ENCODE results near the gene PTPRZ1.
A peak's percentile ranks its signal among the peaks of the same experiment; 100 is the strongest.

PTPRZ1 gene

DNA sequence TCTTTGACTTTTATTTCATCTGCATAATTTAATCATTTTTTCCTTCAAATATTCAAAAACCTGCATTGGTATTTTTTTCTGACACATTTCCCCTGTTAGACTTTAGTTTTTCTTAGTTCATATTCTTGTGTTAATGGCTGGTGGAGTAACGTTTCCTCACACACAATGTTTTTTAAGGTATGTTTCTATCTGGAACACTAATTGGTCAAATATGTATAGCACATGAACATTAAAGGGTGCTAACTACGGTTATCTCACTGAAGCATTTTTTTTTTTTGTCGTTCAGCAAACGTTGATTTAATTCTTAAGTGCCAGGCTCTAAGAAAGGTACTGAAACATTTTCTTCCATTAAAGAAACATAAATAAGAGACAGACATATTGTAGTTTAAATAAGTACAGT, 87.7 kb downstream of the PTPRZ1 start:
- Histone ChIP-seq H3K9ac (ENCODE audit: low read length) (no peak overlapping the region), H3K4me1 (ENCODE audit: control insufficient read depth, insufficient read depth, low read depth, low read length) (no peaks in the 10 kb centered on the region), H3K4me2 (ENCODE audit: low read length, poor library complexity, severe bottlenecking) (no peak overlapping the region), H4K91ac (ENCODE audit: low read length) (no peak overlapping the region), H3K27ac (ENCODE audit: low read length, poor library complexity, severe bottlenecking) (no peak overlapping the region), H3K18ac (ENCODE audit: low read depth in 1 of 2, low read length in 2 of 2) (no peak overlapping the region), H2BK5ac (ENCODE audit: low read depth, low read length, poor library complexity, severe bottlenecking) (no peak overlapping the region), H3K4me3 (ENCODE audit: insufficient read depth in 1 of 2, low read depth in 1 of 2, low read length in 2 of 2) (no peak overlapping the region), H2AFZ (ENCODE audit: low read depth, low read length) (no peak overlapping the region), H3K27me3 (ENCODE audit: control insufficient read depth in 1 of 2, insufficient read depth in 1 of 2, low read length in 2 of 2) (no peaks in the 10 kb centered on the region), H3K14ac (ENCODE audit: low read length in 2 of 2) (no peak overlapping the region), H2BK12ac (ENCODE audit: low read length in 2 of 2) (no peak overlapping the region), H2AK5ac (ENCODE audit: low read length, severe bottlenecking) (no peak overlapping the region), H3K36me3 (ENCODE audit: control insufficient read depth in 1 of 2, insufficient read depth in 2 of 2, low read depth in 1 of 2, low read length in 2 of 2) (no peaks in the 10 kb centered on the region), H3K23ac (ENCODE audit: low read length in 2 of 2) (no peak overlapping the region), H3K9me3 (ENCODE audit: control insufficient read depth, low read length) (no peaks in the 10 kb centered on the region), H3K79me1 (replicated peaks; ENCODE audit: low read length, poor library complexity, severe bottlenecking) (no peaks in the 10 kb centered on the region), H3K4ac (ENCODE audit: low read depth in 1 of 2, low read length in 2 of 2) (no peak overlapping the region), H4K8ac (ENCODE audit: low read length) (no peak overlapping the region), H2BK120ac (ENCODE audit: low read depth, low read length) (no peak overlapping the region), H2BK15ac (ENCODE audit: low read depth, poor library complexity, severe bottlenecking) (no peak overlapping the region)
- WGBS, result 0% methylated on average over 1 of the region's 4 CpGs
- DNase-seq, result no peak

DNA sequence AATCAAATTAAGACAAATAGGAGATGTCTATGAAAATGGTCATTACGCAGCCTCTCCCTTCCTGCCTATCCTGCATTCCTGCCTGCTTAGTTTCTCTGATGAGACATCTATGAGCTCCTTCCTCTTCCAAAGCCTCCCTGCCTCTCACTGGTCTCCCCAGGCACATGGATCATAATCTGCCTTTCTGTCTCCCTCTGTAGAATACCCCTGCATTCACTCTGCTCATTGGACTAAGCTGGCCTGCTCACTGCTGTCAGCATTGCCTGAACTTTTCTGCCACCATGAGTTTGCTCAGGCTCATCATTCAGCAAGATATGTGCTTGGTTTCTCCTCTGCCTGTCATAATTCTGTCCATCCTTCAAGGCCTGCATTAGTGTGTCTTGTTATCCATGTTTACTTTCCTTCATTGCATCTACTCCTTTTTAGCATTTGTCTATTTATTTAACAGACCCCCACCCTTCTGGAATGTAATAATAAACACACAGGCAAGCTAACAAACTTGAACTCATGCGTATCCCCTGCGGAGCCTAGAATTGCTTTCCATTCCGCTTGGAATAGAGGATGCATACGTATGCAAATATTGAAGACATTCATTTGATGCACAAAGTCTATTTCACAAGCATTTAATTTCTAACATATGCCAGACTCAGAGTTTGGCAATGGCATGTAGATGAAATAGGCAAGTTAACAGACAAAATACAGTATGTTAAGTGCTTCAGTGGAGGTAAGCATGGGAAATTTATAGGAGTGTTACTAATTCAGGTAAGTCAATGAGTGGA, 88.3 kb downstream of the PTPRZ1 start:
- Histone ChIP-seq H3K14ac (ENCODE audit: low read length in 2 of 2) (no peak overlapping the region), H2AFZ (ENCODE audit: low read depth, low read length) (peak overlapping the region; percentile 33), H3K9me3 (ENCODE audit: control insufficient read depth, low read length) (no peaks in the 10 kb centered on the region), H3K4me1 (ENCODE audit: control insufficient read depth, insufficient read depth, low read depth, low read length) (no peaks in the 10 kb centered on the region), H2BK15ac (ENCODE audit: low read depth, poor library complexity, severe bottlenecking) (no peak overlapping the region), H3K18ac (ENCODE audit: low read depth in 1 of 2, low read length in 2 of 2) (no peak overlapping the region), H4K8ac (ENCODE audit: low read length) (no peak overlapping the region), H3K27me3 (ENCODE audit: control insufficient read depth in 1 of 2, insufficient read depth in 1 of 2, low read length in 2 of 2) (no peaks in the 10 kb centered on the region), H3K79me1 (replicated peaks; ENCODE audit: low read length, poor library complexity, severe bottlenecking) (no peaks in the 10 kb centered on the region), H2AK5ac (ENCODE audit: low read length, severe bottlenecking) (no peak overlapping the region), H3K4ac (ENCODE audit: low read depth in 1 of 2, low read length in 2 of 2) (no peak overlapping the region), H3K4me3 (ENCODE audit: insufficient read depth in 1 of 2, low read depth in 1 of 2, low read length in 2 of 2) (peak overlapping the region in 1 of 2 experiments; percentile 25), H2BK120ac (ENCODE audit: low read depth, low read length) (no peak overlapping the region), H4K91ac (ENCODE audit: low read length) (no peak overlapping the region), H2BK5ac (ENCODE audit: low read depth, low read length, poor library complexity, severe bottlenecking) (no peak overlapping the region), H2BK12ac (ENCODE audit: low read length in 2 of 2) (no peak overlapping the region), H3K23ac (ENCODE audit: low read length in 2 of 2) (no peak overlapping the region), H3K9ac (ENCODE audit: low read length) (peak overlapping the region; percentile 49), H3K4me2 (ENCODE audit: low read length, poor library complexity, severe bottlenecking) (no peak overlapping the region), H3K36me3 (ENCODE audit: control insufficient read depth in 1 of 2, insufficient read depth in 2 of 2, low read depth in 1 of 2, low read length in 2 of 2) (no peaks in the 10 kb centered on the region), H3K27ac (ENCODE audit: low read length, poor library complexity, severe bottlenecking) (no peak overlapping the region)
- peak; percentile 71 for DNase-seq
- 43% methylated on average over 5 of the region's 5 CpGs for WGBS

DNA sequence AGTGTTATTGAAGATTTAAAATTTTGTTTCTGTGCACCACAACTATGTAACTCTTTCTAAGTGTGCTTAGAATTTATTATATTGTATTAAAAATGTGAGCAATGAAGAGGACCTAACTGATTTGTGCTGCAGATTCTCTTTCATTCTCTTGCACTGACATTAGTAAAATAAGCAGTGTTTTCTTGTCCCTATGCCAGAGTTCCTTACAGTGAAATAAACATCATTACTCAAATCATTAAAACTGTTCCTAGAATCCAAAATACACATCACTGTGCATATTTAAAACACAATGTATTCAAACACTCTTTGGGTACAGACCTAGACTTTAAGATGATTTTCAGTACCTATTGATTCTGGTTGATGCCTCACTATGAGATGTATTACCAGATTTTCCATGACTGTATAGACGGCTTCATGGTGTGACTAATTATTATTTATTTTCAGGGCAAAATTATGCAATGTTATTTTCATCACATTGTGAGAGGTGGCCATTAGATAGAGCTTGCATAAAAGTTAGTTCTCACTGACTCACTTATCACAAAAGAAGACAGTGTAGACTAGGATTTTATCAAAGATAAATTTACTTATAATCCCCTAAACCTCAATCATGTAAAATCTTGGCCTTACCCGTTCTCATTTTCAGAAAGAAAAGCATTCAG, 93.4 kb downstream of the PTPRZ1 start:
- Histone ChIP-seq H3K4me1 (ENCODE audit: control insufficient read depth, insufficient read depth, low read depth, low read length) (no peaks in the 10 kb centered on the region), H3K9me3 (ENCODE audit: control insufficient read depth, low read length) (no peaks in the 10 kb centered on the region), H3K4ac (ENCODE audit: low read depth in 1 of 2, low read length in 2 of 2) (no peak overlapping the region), H2BK120ac (ENCODE audit: low read depth, low read length) (no peak overlapping the region), H2BK5ac (ENCODE audit: low read depth, low read length, poor library complexity, severe bottlenecking) (no peak overlapping the region), H3K23ac (ENCODE audit: low read length in 2 of 2) (no peak overlapping the region), H3K36me3 (ENCODE audit: control insufficient read depth in 1 of 2, insufficient read depth in 2 of 2, low read depth in 1 of 2, low read length in 2 of 2) (no peaks in the 10 kb centered on the region), H3K14ac (ENCODE audit: low read length in 2 of 2) (no peak overlapping the region), H3K18ac (ENCODE audit: low read depth in 1 of 2, low read length in 2 of 2) (no peak overlapping the region), H3K9ac (ENCODE audit: low read length) (no peak overlapping the region), H4K91ac (ENCODE audit: low read length) (no peak overlapping the region), H2BK12ac (ENCODE audit: low read length in 2 of 2) (no peak overlapping the region), H3K27ac (ENCODE audit: low read length, poor library complexity, severe bottlenecking) (no peak overlapping the region), H4K8ac (ENCODE audit: low read length) (no peak overlapping the region), H3K4me3 (ENCODE audit: insufficient read depth in 1 of 2, low read depth in 1 of 2, low read length in 2 of 2) (no peak overlapping the region), H2AFZ (ENCODE audit: low read depth, low read length) (no peak overlapping the region), H3K79me1 (replicated peaks; ENCODE audit: low read length, poor library complexity, severe bottlenecking) (no peaks in the 10 kb centered on the region), H3K27me3 (ENCODE audit: control insufficient read depth in 1 of 2, insufficient read depth in 1 of 2, low read length in 2 of 2) (no peaks in the 10 kb centered on the region), H2AK5ac (ENCODE audit: low read length, severe bottlenecking) (no peak overlapping the region), H2BK15ac (ENCODE audit: low read depth, poor library complexity, severe bottlenecking) (no peak overlapping the region), H3K4me2 (ENCODE audit: low read length, poor library complexity, severe bottlenecking) (no peak overlapping the region)
- DNase-seq, result no peak
- WGBS, result 87% methylated on average over 2 of the region's 2 CpGs

DNA sequence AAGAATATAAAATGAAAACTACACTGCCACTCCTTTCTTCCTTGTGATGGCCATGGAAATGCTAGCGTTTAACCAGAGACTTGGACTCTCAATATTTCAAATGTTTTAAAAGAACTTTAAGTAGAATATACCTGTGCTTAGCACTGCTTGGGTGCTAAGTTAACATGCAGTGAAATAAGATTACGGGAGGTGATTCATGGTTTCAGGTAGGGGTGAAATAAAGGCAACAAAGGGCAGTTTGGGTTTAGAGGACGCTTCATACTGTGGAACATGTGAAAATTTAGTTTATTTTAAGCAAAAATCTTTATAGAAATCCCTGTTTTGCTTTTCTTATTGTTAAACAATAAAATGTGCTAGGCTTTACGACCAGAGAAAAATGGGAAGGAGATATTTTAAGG, 94.0 kb downstream of the PTPRZ1 start:
- Histone ChIP-seq H2BK12ac (ENCODE audit: low read length in 2 of 2) (no peak overlapping the region), H3K4me1 (ENCODE audit: control insufficient read depth, insufficient read depth, low read depth, low read length) (no peaks in the 10 kb centered on the region), H3K79me1 (replicated peaks; ENCODE audit: low read length, poor library complexity, severe bottlenecking) (no peaks in the 10 kb centered on the region), H3K9ac (ENCODE audit: low read length) (no peak overlapping the region), H3K4ac (ENCODE audit: low read depth in 1 of 2, low read length in 2 of 2) (no peak overlapping the region), H3K4me3 (ENCODE audit: insufficient read depth in 1 of 2, low read depth in 1 of 2, low read length in 2 of 2) (no peak overlapping the region), H3K4me2 (ENCODE audit: low read length, poor library complexity, severe bottlenecking) (no peak overlapping the region), H2BK120ac (ENCODE audit: low read depth, low read length) (no peak overlapping the region), H2AK5ac (ENCODE audit: low read length, severe bottlenecking) (no peak overlapping the region), H3K9me3 (ENCODE audit: control insufficient read depth, low read length) (no peaks in the 10 kb centered on the region), H4K91ac (ENCODE audit: low read length) (no peak overlapping the region), H3K14ac (ENCODE audit: low read length in 2 of 2) (no peak overlapping the region), H3K27ac (ENCODE audit: low read length, poor library complexity, severe bottlenecking) (no peak overlapping the region), H2BK15ac (ENCODE audit: low read depth, poor library complexity, severe bottlenecking) (no peak overlapping the region), H4K8ac (ENCODE audit: low read length) (no peak overlapping the region), H3K27me3 (ENCODE audit: control insufficient read depth in 1 of 2, insufficient read depth in 1 of 2, low read length in 2 of 2) (no peaks in the 10 kb centered on the region), H3K36me3 (ENCODE audit: control insufficient read depth in 1 of 2, insufficient read depth in 2 of 2, low read depth in 1 of 2, low read length in 2 of 2) (no peaks in the 10 kb centered on the region), H2BK5ac (ENCODE audit: low read depth, low read length, poor library complexity, severe bottlenecking) (no peak overlapping the region), H3K23ac (ENCODE audit: low read length in 2 of 2) (no peak overlapping the region), H3K18ac (ENCODE audit: low read depth in 1 of 2, low read length in 2 of 2) (no peak overlapping the region), H2AFZ (ENCODE audit: low read depth, low read length) (no peak overlapping the region)
- DNase-seq, result no peak
- 93% methylated on average over 3 of the region's 4 CpGs for WGBS
